Cerebellar cortex (tissue), 1 donor: ENCODE data around the gene NLRC3.

Experiments used
- DNase-seq: peaks from one replicate; pipeline ENCODE4 v3.0.0-alpha.2; 2015; ENCODE audit warnings: low spot score

The NLRC3 gene

DNA sequence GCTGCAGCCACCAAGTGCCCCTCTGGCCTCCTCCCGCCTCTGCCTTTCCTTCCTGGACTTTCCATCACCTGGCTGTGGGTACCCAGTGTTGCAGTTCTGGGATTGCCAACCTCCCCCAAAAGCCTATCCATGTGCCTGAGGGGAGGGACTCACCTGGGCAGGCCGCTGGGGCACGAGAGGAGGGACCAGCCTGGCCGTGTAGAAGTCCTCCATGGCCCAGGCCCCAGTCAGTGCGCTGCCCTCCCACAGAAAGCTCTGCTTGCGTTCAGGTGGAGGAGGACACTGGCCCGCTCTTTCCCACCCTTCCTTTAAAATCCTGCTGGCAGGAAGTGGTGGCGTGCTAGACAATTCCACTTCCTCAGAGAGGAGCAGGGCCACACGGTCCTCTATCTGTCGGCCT is 20.0 kb upstream of the NLRC3 start:
- DNase-seq: no peak

DNA sequence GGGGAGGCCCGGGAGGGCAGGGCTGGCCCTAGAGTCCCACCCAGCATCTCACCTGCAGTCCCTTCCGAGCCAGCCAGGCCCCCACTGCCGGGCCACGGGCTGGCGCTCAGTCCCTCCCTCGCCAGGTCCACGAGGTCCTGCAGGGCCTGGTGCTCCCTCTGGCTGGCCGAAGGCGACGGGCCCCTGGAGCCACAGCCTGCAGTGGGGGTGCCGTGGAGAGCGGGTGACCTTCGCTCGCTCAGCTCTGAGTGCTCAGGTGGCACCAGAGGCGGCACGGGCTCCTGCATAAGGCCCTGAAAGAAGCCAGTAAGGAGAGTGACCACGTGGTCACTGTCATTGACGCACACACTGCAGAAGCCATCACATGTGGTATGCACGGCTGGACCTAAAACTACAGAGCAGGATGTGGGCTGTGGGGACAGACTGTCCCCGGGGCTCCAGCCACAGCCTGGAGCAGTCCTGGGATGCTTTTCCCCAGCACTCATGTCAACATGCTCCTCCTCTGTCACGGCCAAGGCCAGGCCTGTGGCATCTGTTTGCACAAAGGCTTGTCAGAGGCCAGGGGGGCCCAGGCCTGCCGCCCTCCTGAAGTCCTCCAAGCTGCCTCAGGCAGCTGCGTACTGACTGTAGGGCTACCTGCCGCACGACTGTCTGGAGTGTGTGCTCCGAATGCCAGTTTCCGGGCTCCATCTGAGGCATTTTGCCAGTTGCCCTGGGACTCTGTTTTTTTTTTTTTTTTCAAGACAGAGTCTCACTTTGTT is 19.1 kb upstream of the NLRC3 start:
- DNase-seq: no peak

DNA sequence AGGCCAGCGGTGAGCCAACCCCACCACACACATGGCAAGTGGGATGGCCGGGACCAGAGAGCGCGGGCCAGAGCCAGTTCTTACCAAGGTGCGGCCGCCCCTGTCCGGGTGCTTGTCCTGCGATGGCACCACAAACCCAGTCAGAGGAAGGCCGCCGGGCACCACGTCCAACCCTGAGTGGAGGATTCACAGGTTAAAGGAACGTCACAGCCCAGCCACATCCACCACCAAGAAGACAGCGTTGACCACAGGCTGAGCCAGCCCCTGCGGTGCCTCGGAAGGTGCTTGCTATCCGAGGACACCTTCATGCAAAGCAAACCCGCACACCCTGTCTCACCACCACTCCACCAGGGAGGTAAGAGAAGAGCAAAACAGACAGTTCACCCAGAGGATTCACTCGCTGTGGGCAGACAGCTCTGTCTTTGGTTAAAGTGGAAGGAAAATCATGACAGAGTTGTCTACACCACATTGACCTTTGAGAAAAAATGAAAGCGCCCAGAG is 18.4 kb upstream of the NLRC3 start:
- no peak for DNase-seq

DNA sequence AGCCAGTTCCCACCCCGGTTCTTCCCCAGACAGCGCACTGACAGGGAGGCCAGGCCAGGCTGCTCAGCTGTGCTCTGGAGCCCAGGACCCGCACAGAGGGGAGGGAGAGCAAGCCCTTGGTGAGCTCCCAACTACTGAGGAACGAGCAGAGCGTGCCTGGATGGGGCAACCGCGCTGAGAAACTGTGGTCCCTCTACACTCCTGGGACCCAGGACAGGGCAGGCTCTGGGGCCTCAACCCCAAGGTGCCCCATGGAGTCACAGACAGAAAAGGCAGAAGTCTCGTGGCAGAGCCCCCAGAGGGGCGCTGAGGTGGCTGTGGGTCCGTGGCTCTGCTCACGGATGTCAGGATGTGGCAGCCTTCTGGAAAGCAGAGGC is 17.9 kb upstream of the NLRC3 start:
- no peak for DNase-seq

DNA sequence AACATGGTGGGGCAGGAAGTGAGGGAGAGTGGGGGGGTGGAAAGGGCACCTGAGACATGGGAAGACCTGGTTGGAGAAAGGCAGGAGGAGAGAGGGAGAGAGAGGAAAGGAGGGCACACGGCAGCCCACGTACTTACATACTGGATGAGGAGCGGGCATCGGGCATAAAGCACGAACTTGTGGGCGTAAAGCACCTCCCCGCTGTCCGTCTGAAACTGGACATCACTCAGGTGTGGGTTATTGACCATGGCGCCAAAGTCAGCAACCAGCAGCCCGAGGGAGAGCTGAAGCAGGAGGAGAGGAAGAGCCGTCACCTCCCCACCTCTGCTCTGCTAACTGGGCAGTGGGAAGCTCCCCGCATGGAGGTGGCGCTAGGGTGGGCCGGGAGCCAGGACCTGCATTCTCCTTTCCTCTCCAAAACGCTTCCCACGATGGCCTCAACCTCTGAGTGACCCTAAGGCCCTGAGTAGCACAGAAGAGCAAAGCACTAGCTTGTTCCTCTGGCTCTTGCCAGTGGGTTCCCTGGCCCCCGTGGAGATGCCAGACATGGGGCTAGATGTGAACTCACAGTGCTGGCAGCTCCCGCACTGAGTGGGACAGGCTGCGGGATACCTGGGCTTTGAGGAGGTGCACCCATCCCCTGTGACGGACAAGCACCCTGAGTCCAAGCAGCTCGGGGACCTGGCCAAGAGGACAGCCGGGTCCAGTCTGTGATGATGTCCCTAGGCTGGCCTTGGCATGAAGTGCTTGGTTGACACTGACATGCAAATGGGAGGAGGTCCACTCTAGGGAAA is 17.3 kb upstream of the NLRC3 start:
- DNase-seq: no peak

DNA sequence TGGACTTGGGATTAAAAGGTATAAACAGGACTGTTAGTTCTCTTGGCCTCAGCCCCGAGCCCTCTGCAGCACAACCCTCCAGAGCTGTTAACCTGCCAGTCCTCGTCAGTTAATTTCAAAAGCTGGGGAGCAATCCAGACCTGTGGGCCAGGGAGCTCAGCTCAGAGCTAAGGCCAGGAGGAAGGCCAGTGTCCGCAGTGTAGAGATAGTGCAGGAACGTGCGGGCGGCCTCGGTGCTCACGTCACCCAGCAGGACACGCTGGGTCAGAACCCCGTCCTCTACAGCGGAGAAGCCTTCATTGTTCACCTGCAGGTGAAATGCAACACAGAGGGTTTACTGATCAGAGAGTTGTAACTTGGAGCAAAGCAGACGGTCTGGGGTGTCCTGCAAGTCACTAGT is 15.4 kb upstream of the NLRC3 start:
- DNase-seq: no peak

DNA sequence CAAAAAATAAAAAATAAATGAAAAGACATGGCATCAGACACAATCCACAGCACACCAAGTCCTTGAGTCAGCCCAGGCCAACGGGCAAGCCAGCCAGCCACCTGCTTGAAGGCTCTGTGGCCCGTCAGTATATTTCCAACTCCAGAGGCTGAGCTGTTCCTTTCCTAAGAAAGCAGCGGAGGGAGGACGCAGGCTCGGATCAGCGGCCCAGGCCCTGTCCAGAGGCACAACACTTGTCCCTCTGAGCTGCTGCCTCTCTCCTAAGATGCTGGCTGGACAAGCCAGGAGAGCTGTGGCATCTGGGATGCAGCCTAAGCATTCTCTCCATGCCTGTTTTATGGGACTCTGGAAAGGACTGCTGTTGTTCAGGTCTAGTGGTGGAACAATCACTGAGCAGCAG is 14.8 kb upstream of the NLRC3 start:
- no peak for DNase-seq

DNA sequence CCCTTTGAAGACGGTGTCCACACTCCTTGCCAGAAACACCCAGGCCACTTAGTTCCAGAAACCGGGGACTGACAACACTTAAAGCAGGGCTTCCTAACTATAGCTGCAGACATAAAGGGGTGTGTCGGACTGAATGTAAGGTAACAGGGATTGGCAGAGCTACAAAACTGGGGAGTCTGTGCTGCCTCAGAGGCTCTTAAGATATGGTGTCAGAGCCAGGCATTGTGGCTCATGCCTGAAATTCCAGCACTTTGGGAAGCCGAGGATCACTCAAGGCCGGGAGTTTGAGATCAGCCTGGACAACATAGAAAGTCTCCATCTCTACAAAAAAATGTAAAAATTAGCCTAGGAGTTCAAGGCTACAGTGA is 14.2 kb upstream of the NLRC3 start:
- no peak for DNase-seq

DNA sequence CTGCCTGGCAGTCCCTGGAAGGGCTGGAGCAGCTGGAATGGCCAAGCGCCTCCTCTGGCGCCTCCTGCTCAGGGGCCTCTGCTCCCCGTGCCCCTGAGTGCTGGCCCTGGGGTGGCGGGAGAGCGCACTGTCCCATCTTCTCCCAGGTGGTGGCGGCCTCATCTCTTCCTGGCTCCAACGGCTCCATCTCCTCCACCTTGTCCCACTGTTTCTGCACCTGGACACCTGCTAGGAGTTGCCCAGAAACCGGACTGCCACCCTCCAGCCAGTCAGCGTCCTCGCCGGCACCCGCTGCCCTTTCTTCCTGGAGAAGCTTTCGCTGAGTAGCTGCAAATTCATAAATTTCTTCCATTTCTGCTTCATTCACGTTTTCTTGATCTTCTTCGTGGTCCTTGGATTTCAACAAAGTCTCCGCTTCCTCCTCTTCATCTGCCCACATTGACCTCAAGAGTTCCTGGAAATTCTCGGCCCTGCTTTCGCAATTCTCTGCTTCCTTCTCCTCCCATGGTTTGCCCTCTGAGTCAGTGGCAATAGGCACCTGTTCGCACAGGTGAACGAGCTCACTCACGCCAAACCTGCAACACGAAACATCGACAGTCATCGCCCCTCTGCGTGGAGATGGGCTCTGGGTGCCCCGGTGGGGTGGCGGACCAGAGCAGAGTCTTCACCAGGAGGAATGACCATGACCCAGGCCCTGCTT is 13.7 kb upstream of the NLRC3 start:
- DNase-seq: no peak

DNA sequence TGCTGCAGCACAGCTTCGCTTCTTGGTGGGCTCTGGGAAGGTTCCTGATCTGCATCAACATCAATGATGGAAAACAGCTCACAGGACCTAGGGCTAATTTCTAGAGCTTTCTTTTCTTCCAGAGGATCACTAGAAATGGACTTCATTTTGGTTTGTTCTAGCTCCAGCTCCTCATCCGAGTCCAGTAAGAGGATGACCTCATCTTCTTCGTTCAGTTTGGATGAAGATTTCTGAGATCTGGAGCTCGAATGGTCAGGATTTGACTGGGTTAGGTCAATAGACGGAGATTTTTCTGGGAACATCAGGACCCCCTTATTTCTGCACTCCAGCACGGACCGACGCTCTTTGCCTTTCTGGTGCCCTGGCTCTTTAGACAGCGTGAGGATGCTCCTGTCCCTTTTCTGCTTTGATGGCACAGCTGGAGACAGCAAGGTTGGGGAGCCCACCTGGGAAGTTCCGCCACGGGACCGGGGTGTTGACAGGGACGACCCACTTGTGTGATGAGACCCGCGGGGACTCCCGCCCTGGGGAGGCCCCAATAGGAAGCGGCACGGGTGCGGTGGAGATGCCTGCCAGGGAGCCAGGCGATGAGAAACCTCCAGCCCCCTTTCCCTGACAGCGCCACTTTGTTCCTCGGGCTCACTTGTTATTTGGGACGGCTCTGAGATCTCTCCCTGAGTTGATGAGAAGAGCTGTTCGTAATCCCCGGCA is 12.9 kb upstream of the NLRC3 start:
- no peak for DNase-seq

DNA sequence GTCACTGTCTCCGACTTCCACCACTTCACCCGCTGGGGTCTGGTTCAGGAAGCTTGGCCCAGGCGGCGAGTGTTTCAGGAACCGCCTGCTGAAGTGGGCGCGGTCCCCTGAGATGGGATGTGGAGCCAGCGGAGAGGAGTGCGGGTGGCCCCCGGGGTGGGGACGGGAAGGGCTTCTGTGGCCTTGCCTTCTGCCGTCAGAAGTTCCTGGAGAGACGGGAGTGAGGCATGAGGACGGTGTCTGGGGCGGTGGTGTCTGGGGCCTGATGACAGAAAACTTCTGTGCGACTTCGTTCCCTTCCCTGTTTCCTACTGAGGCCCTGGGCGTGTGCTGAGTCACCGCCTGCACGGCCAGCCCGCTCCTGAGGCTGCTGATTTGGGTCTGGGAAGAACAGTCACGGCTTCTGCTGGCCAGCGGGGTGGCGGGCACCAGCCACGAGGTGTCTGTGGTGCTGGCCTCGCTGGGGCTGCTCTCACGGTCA is 12.3 kb upstream of the NLRC3 start:
- no peak for DNase-seq

DNA sequence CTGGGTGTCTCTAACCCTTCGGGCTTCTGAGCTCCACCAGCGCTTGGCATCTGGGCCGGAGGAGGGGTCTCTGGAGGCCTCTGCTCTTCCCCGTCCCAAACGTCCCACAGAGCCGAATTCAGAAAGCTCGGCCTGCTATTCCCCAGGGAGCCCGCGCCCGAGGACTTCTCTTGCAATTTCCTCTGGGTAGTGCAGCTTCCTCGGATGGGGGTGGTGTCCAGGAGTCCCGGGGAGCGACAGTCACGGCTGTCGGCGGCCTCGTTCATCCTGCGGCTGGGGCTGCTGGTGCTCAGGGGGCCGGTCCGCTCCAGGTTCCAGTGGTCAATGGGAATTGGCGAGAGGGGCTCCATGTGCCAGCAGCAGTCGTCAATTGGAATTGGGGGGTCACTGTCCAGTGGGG is 11.8 kb upstream of the NLRC3 start:
- no peak for DNase-seq

DNA sequence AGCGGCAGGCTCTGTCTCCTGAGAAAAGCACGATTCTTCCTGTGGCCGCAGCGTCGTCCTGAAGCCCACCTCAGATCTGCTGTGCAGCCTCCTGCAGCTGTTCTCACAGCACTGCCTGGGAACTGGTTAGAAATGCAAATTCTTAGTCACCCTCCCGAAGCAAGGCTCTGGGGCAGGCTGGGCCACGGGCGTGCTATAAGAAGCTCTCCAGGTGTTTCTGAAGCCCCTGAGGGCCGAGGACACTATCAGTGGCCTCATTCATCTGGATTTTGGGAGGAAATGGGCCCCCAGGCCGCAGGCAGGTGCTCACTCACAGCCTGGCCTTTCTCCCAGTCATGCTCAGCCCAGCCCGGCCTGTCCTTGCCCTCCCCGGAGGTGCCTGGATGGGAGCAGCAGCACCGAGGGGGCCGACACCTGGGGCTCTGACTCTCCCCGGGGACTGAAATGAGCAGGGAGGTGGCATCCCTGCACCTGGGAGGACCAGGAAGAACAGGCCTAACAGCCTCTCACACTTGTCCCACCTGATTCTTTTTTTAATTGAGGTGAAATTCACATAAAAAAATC is 10.4 kb upstream of the NLRC3 start:
- DNase-seq: no peak

DNA sequence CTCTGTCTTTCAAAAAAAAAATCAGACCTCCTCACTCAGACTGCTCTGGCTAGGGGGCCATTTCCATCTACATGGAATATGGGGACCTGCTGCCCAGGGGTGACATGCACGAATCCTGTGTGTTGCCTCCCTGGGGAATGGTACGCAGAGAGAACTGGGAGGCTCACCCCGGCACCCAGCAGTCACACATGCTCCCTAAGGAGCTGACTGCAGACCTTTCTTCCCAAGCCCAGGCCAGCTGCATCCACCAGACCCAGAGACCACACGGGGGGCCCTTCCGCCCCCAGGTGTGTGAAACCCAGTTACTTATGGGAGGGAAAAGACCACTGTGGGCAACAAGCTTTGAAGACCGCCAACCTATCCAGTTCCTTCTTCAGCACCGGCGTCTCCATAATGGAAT is 7.2 kb upstream of the NLRC3 start:
- DNase-seq: no peak

DNA sequence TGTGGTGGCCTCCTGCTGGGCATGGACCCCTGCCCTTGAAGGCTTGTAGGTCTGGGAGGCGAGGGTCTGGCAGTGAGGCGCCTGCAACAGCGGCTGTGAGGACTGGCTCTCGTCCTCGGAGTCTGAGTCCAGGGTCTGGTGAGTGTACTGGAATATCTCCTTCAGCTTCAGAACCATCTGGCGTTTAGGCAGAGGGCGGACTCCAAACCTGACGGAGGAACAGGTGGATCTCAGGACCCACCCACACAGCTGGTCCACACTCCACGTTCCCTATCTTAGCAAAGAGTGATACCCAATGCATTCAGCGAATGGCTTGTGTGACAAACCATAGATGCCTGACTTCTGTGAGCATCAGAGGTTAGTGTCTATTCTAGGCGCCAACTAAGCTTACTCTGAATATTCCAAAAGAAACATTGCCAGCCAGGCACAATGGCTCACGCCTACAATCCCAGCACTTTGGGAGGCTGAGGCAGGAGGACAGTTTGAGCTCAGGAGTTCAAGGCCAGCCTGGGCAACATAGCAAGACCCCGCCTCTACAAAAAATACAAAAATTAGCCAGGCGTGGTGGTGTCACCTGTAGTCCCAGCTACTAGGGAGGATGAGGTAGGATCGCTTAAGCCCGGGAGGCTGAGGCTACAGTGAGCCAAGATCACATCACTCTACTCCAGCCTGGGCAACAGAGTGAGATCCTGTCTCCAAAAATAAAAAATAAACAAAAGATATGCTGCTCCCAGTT is 6.3 kb upstream of the NLRC3 start:
- no peak for DNase-seq

DNA sequence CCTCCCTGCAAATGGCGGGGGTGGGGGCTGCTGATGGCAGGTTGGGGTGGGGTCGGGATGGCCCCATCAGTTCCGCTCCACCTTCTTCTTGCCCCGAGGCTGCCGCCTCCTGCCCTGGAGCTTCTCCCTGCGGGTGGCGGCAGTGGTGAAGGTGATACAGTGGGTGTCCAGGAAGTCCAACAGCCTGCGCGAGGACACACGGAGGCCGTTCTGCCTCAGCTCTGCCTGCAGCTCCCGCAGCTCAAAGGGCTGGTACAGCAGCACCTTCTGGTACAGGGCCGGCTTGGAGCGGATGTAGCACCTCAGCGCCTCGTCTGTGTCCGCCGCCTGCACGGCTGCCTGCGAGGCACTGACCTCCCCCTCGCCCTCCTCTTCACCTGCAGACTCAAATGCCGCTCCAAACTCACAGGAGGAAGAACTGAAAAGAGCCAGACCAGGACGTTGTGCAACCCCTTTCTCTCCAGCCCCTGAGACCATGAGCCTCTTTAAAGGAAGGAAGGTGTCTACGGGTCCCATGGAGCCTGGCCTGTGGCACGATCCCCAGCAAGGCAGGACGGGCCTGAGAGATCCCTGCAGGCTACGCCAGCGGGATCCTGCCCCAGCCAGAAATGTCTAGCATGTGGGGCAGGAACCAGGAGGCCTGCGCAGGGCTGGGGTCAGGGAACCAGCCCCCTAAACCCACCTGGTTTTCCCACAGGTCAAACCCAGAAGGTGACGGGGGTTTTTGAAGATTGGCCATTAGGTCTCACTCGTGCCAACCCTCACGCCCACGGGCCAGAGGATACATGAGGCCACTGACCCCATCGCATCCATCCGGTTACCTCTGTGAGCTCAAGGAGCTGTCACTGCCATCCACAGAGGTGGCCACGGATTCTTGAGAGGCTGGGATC is 5.3 kb upstream of the NLRC3 start:
- DNase-seq: no peak

DNA sequence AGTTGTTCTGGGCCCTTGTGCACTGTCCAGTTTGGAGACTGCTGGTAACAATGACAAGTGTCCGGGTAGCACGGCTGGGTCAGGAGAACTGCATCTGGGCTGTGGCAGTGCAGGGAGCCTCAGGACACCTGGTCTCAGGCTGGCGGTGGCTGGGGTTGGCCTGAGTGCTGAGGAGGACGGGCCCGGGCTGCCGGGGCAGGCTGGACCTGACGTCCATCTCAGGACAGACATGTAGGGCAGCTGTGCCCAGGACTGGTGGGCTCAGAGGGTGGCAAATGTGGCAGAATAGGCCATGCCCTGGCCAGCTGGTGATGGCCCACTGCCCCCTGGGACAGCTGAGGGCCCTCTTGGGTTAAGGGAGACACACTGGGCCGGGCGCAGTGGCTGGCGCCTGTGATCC is 4.2 kb upstream of the NLRC3 start:
- DNase-seq: no peak

DNA sequence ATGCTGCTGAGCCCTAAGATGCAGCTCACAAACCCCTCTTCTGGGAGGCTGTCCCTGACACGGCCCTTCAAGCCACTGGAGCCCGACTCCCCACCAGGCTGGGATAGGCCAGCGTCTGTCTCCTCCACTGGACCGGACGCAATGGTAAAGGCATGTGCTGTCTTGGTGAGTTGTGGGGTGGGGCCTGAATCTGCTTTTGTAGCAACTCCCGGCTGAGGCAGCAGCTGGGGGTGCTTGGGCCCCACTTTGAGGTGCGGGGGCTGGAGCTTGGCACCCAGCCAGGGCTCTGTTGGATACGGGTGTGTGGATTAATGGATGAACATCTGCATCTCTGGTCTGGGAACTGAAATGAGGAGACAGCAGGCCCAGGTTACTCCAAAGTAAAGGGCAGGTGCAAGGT is 3.5 kb upstream of the NLRC3 start:
- DNase-seq: no peak

DNA sequence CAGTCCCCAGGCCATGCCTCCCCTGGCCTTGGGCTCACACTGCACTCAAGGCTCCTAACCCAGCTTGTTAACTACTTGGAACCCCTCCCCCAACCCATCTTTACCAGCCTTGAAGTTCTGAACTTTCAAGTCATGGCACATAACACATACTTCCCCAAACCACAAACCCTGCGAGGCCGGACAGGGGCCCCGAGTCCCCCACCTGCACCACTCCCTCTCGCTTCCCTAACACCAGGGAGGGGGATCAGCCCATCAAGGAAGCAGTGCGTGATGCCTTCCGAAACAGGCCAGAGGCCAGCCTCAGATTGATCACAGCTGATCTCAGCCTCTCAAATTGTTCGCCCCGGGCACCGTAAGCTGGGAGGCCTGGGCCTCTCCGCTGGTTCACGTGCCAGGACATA is 3.0 kb upstream of the NLRC3 start:
- DNase-seq: no peak

DNA sequence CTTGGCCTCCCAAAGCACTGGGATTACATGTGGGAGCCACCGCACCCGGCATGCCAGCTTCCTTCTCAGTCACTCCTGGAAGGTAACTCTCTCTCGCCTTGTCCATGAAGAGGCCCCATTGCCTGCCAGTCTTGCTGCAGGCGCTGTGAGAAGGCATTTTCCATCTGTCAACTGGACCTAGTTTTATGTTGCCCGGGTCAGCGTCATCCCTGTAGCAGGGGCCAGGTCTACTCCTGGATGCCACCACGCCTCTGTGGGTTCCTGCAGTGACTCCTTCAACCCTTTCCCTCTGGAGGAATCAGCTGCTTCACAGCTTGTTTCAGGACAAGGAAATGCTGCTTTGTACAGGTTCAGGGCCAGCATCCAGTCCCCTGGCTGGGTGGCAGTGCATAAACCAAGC is 2.6 kb upstream of the NLRC3 start:
- DNase-seq: no peak
